ENCODE results near the gene LMNTD2. TPM values are rescaled to one million over a fixed set of nuclear protein-coding genes. Genes with fewer than 3 reads are reported as not detected.

Gene LMNTD2
- total and polyA plus RNA-seq, 2 donors (not counting 3 experiments of a cell fraction or from before 2014, with no cell fraction given), result 2.1 to 2.6 TPM

DNA sequence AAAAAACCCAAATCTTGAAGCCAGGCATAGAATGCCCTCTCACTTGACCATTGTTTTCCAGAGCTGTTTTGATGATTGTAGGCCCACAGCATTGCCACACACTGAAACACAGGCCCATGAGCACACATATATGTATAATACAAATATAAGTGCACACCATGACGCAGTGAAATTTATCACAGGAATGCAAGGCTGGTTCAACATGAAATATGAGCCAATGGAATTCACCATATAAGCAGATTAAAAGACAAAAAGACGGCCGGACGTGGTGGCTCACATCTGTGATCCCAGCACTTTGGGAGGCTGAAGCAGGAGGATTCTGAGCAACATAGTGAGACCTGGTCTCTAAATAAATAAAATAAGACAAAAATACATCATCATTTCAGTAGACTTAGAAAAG, 44.1 kb downstream of the LMNTD2 start:
- Histone ChIP-seq H3K79me2 (ENCODE audit: control insufficient read depth, insufficient read depth, low read length) (no peaks in the 10 kb centered on the region), H3K4me2 (ENCODE audit: insufficient read depth, low read length) (no peak overlapping the region), H3K27me3 (ENCODE audit: control insufficient read depth in 2 of 2, insufficient read depth in 2 of 2, low read length in 2 of 2) (no peaks in the 10 kb centered on the region), H2AFZ (ENCODE audit: low read depth, low read length) (no peak overlapping the region), H3K4me3 (replicated peaks in 1 of 3; ENCODE audit: insufficient read depth in 1 of 3, low read depth in 1 of 3, low read length in 3 of 3) (no peak overlapping the region), H4K20me1 (replicated peaks; ENCODE audit: control insufficient read depth, extremely low read depth, insufficient read depth, low read length) (no peaks in the 10 kb centered on the region), H3K9me1 (replicated peaks; ENCODE audit: control insufficient read depth, extremely low read depth, insufficient read depth, low read length) (no peaks in the 10 kb centered on the region), H3K9ac (replicated peaks; ENCODE audit: extremely low read depth, insufficient read depth, low read length) (no peak overlapping the region), H3K27ac (ENCODE audit: insufficient read depth, low read depth, low read length) (no peak overlapping the region), H3K36me3 (ENCODE audit: control insufficient read depth in 2 of 2, extremely low read depth in 1 of 2, insufficient read depth in 2 of 2, low read length in 2 of 2) (no peaks in the 10 kb centered on the region), H3K4me1 (ENCODE audit: control insufficient read depth, extremely low read depth, insufficient read depth, low read length) (peaks cover 3% of the 10 kb centered on the region), H3K9me3 (replicated peaks; ENCODE audit: control insufficient read depth, insufficient read depth, low read length) (no peaks in the 10 kb centered on the region)
- BruUV-seq (replicated peaks), result no TSS peak
- ChIA-PET CTCF (no interaction called here), POLR2A (no interaction called here)
- TF ChIP-seq POLR2A (IDR thresholded peaks at IDR 0.05; ENCODE audit: low read depth, low read length) (no peak), POLR2AphosphoS5 (IDR thresholded peaks at IDR 0.05; ENCODE audit: insufficient read depth, low read depth, low read length) (no peak), EZH2 (IDR thresholded peaks at IDR 0.05; ENCODE audit: borderline replicate concordance, low read depth, low read length, severe bottlenecking) (no peak), GATA2 (IDR thresholded peaks at IDR 0.05; ENCODE audit: insufficient read depth, insufficient read length, low read depth, low read length) (no peak), JUN (IDR thresholded peaks at IDR 0.05; ENCODE audit: borderline replicate concordance, insufficient read depth, insufficient read length, low read depth) (no peak), FOS (IDR thresholded peaks at IDR 0.05; ENCODE audit: borderline replicate concordance, insufficient read depth, low read length) (no peak), MYC (IDR thresholded peaks at IDR 0.05; ENCODE audit: low read depth, low read length) (no peak)
- TF ChIP-seq, protein P1, sequence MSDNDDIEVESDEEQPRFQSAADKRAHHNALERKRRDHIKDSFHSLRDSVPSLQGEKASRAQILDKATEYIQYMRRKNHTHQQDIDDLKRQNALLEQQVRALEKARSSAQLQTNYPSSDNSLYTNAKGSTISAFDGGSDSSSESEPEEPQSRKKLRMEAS (IDR thresholded peaks at IDR 0.05; ENCODE audit: insufficient read depth, insufficient read length), result no peak
- TF ChIP-seq, protein P2, sequence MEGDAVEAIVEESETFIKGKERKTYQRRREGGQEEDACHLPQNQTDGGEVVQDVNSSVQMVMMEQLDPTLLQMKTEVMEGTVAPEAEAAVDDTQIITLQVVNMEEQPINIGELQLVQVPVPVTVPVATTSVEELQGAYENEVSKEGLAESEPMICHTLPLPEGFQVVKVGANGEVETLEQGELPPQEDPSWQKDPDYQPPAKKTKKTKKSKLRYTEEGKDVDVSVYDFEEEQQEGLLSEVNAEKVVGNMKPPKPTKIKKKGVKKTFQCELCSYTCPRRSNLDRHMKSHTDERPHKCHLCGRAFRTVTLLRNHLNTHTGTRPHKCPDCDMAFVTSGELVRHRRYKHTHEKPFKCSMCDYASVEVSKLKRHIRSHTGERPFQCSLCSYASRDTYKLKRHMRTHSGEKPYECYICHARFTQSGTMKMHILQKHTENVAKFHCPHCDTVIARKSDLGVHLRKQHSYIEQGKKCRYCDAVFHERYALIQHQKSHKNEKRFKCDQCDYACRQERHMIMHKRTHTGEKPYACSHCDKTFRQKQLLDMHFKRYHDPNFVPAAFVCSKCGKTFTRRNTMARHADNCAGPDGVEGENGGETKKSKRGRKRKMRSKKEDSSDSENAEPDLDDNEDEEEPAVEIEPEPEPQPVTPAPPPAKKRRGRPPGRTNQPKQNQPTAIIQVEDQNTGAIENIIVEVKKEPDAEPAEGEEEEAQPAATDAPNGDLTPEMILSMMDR (IDR thresholded peaks at IDR 0.05; ENCODE audit: extremely low read depth in 1 of 2, insufficient read depth in 1 of 2, low read depth in 1 of 2, low read length in 2 of 2), result no peak
- DNase-seq (ENCODE audit: low read depth, low spot score) (no peak), FAIRE-seq (no peak)
- dilution Hi-C loops (cut with MboI; ENCODE audit: extremely low pct_ligation_motif_present, low sequenced_read_pairs) (no loop called here), intact Hi-C loops (cut with micrococcal nuclease) (loop anchor here (5.0 kb wide), 1 partner anchor 209 kb away; the partner anchor contains the start of gene IFITM2)
